SK-N-SH (cell line): ENCODE data around the gene THBS2. TPM values are rescaled to one million over a fixed set of nuclear protein-coding genes. Genes with fewer than 3 reads are reported as not detected.

Experiments used
- CTCF ChIA-PET: fragments of 300-600, 350-600 bp; formaldehyde crosslinking; extraction: SDS; loops from one replicate; lab custom pipeline; 2021; lab: Yijun Ruan, JAX
- POLR2A ChIA-PET: fragments of 350-600 bp; sonication (Branson Sonifier 250); formaldehyde crosslinking; extraction: SDS; loops from one replicate; lab custom pipeline; 2020; ENCODE audit warnings: antibody characterized with exemption, inconsistent platforms; lab: Yijun Ruan, JAX
- DNase-seq: peaks from one replicate; pipeline ENCODE4 v3.0.0; 2012
- H2AFZ ChIP-seq: fragments of 200-600 bp; sonication (generic); 2 replicates; pipeline ENCODE4 v1.8.1; 2016; ENCODE audit warnings: antibody characterized with exemption, mild to moderate bottlenecking, low read depth
- H3F3A ChIP-seq: fragments of 200-600 bp; sonication (generic); replicated peaks from 2 replicates; pipeline ENCODE3; 2016; ENCODE audit warnings: antibody characterized with exemption, mild to moderate bottlenecking; ENCODE audit not compliant: insufficient read depth
- H3K27ac ChIP-seq, 2 experiments: fragments of 200-500 bp in 1 of 2; fragments of 200-600 bp in 1 of 2; sonication (Bioruptor generic) in 1 of 2; sonication (generic), shearing (Covaris generic) in 1 of 2; 2 replicates each; pipeline versions ENCODE4 v1.5.1 to v1.6.1; 2014 to 2016; ENCODE audit warnings: low read depth in 2 of 2, inconsistent platforms in 1 of 2, low read length in 1 of 2, mild to moderate bottlenecking in 1 of 2, mixed read lengths in 1 of 2
- H3K27me3 ChIP-seq: fragments of 200-600 bp; sonication (generic), shearing (Covaris generic); 2 replicates; pipeline ENCODE4 v1.6.1; 2016; ENCODE audit warnings: mixed run types; ENCODE audit not compliant: insufficient read depth
- H3K36me3 ChIP-seq, 2 experiments: fragments of 200-500 bp in 1 of 2; fragments of 200-600 bp in 1 of 2; sonication (Bioruptor generic) in 1 of 2; sonication (generic) in 1 of 2; replicated peaks in 1 of 2; 2 replicates each; pipeline versions ENCODE3 to v1.5.1; 2014 to 2016; ENCODE audit warnings: low read length in 1 of 2, mild to moderate bottlenecking in 1 of 2; ENCODE audit not compliant: insufficient read depth in 2 of 2, control insufficient read depth in 1 of 2
- H3K4me1 ChIP-seq, 2 experiments: fragments of 200-500 bp in 1 of 2; fragments of 200-600 bp in 1 of 2; sonication (Bioruptor generic) in 1 of 2; sonication (generic), shearing (Covaris generic) in 1 of 2; 2 replicates each; pipeline versions ENCODE4 v1.5.1 to v1.6.1; 2014 to 2016; ENCODE audit warnings: low read depth in 1 of 2, low read length in 1 of 2, mixed run types in 1 of 2; ENCODE audit not compliant: insufficient read depth in 2 of 2, control insufficient read depth in 1 of 2
- H3K4me2 ChIP-seq: fragments of 200-600 bp; sonication (generic), shearing (Covaris generic); 2 replicates; pipeline ENCODE4 v1.6.1; 2017; ENCODE audit warnings: mixed run types
- H3K4me3 ChIP-seq, 2 experiments: fragments of 200-500 bp in 1 of 2; fragments of 200-600 bp in 1 of 2; sonication (Bioruptor generic) in 1 of 2; sonication (generic), shearing (Covaris generic) in 1 of 2; 2 replicates each; pipeline versions ENCODE4 v1.5.1 to v1.8.1; 2014 to 2016; ENCODE audit warnings: low read depth in 2 of 2, inconsistent platforms in 1 of 2, low read length in 1 of 2, mild to moderate bottlenecking in 1 of 2, mixed read lengths in 1 of 2, moderate library complexity in 1 of 2
- H3K79me2 ChIP-seq: fragments of 200-600 bp; sonication (generic); 2 replicates; pipeline ENCODE4 v1.8.1; 2017; ENCODE audit warnings: mild to moderate bottlenecking; ENCODE audit not compliant: insufficient read depth
- H3K9ac ChIP-seq: fragments of 200-600 bp; sonication (generic); 2 replicates; pipeline ENCODE4 v1.6.1; 2017; ENCODE audit warnings: mixed run types
- H3K9me2 ChIP-seq: fragments of 200-600 bp; sonication (generic); 2 replicates; pipeline ENCODE4 v1.6.1; 2017; ENCODE audit warnings: mixed run types
- H3K9me3 ChIP-seq: fragments of 200-600 bp; sonication (generic); 2 replicates; pipeline ENCODE4 v1.6.1; 2017; ENCODE audit warnings: mixed run types, mild to moderate bottlenecking, moderate library complexity
- H4K20me1 ChIP-seq: fragments of 200-600 bp; sonication (generic); 2 replicates; pipeline ENCODE4 v1.6.1; 2017; ENCODE audit warnings: mild to moderate bottlenecking, mixed run types; ENCODE audit not compliant: insufficient read depth
- ELF1 ChIP-seq: IDR thresholded peaks from 2 replicates; pipeline ENCODE4 v1.4.0; 2012
- EP300 ChIP-seq, 2 experiments: IDR thresholded peaks; 2 replicates each; pipeline versions ENCODE4 v1.4.0 to v1.6.1; 2012; ENCODE audit warnings: borderline replicate concordance in 1 of 2, low read depth in 1 of 2, low read length in 1 of 2
- FOSL2 ChIP-seq: IDR thresholded peaks from 2 replicates; pipeline ENCODE4 v1.4.0; 2012; ENCODE audit warnings: low read depth, mild to moderate bottlenecking, moderate library complexity, borderline replicate concordance
- FOXJ3 ChIP-seq: sonication (generic); formaldehyde crosslinking; IDR thresholded peaks from 2 replicates; pipeline ENCODE4 v1.5.1; 2020; ENCODE audit warnings: mild to moderate bottlenecking, missing genetic modification reagents
- FOXM1 ChIP-seq: IDR thresholded peaks from 2 replicates; pipeline ENCODE4 v1.4.0; 2012; ENCODE audit warnings: low read depth, mild to moderate bottlenecking
- IRF3 ChIP-seq: fragments of 150-350 bp; IDR thresholded peaks from 2 replicates; pipeline ENCODE4 v1.6.1; 2016; ENCODE audit warnings: mild to moderate bottlenecking, low read depth, low read length
- MAX ChIP-seq: IDR thresholded peaks from 2 replicates; pipeline ENCODE4 v1.4.0; 2012; ENCODE audit warnings: low read depth
- MEF2A ChIP-seq: IDR thresholded peaks from 2 replicates; pipeline ENCODE4 v1.4.0; 2012; ENCODE audit warnings: low read depth, borderline replicate concordance
- MXI1 ChIP-seq: IDR thresholded peaks from 2 replicates; pipeline ENCODE4 v1.6.1; 2012; ENCODE audit warnings: mild to moderate bottlenecking, low read depth, low read length, improper control_type of control experiment
- NRF1 ChIP-seq: IDR thresholded peaks from 2 replicates; pipeline ENCODE4 v1.6.1; 2012; ENCODE audit warnings: low read depth, mild to moderate bottlenecking, low read length
- PBX3 ChIP-seq: IDR thresholded peaks from 2 replicates; pipeline ENCODE4; 2012
- POLR2AphosphoS5 ChIP-seq: IDR thresholded peaks from 2 replicates; pipeline ENCODE4 v1.6.1; 2012; ENCODE audit warnings: low read depth, low read length
- RCOR1 ChIP-seq: fragments of 150-350 bp; IDR thresholded peaks from 2 replicates; pipeline ENCODE4 v1.6.1; 2017; ENCODE audit warnings: antibody characterized with exemption, low read length
- REST ChIP-seq: IDR thresholded peaks from 2 replicates; pipeline ENCODE4 v1.6.1; 2012; ENCODE audit warnings: mild to moderate bottlenecking, low read depth, low read length, moderate library complexity
- RFX5 ChIP-seq: IDR thresholded peaks from 2 replicates; pipeline ENCODE4 v1.6.1; 2012; ENCODE audit warnings: mild to moderate bottlenecking, improper control_type of control experiment, low read length
- RXRA ChIP-seq: IDR thresholded peaks from 2 replicates; pipeline ENCODE4 v1.4.0; 2012; ENCODE audit warnings: low read depth, mild to moderate bottlenecking, borderline replicate concordance
- SIN3A ChIP-seq: IDR thresholded peaks from 2 replicates; pipeline ENCODE4 v1.6.1; 2012; ENCODE audit warnings: low read depth, mild to moderate bottlenecking, low read length, moderate library complexity, borderline replicate concordance
- SMC3 ChIP-seq: IDR thresholded peaks from 2 replicates; pipeline ENCODE4 v1.6.1; 2012; ENCODE audit warnings: low read depth, low read length, improper control_type of control experiment
- TAF1 ChIP-seq: IDR thresholded peaks from 2 replicates; pipeline ENCODE4 v1.6.1; 2012; ENCODE audit warnings: low read depth, mild to moderate bottlenecking, low read length, moderate library complexity, borderline replicate concordance
- TCF12 ChIP-seq: IDR thresholded peaks from 2 replicates; pipeline ENCODE4 v1.4.0; 2012
- TEAD4 ChIP-seq: IDR thresholded peaks from 2 replicates; pipeline ENCODE4 v1.4.0; 2012; ENCODE audit warnings: mild to moderate bottlenecking, borderline replicate concordance; ENCODE audit not compliant: insufficient read depth
- YY1 ChIP-seq: IDR thresholded peaks from 2 replicates; pipeline ENCODE4 v1.4.0; 2012; ENCODE audit warnings: low read depth, mild to moderate bottlenecking
- WGBS: methylation state at CpG from one replicate; pipeline ENCODE4 v1.1.6; 2017; ENCODE audit warnings: low lambda C conversion rate; 5-methylcytosine and 5-hydroxymethylcytosine counted together
- polyA plus RNA-seq, 3 experiments: library from polyadenylated mRNA; depleted of rRNA; stranded (reverse); fragments of >200 nt; gene quantifications; 2 replicates each; pipeline ENCODE4 v1.2.3, GENCODE V29; 2012

THBS2 gene
- polyA plus RNA-seq, 1 of the 3 experiments (the other 2 are of a cell fraction): 166 TPM

- H2AFZ ChIP-seq: no peak overlapping the region
- CTCF ChIA-PET: no interaction called here
These were observed 68.6 kb downstream of the THBS2 start for GRCh38 chr6:169185011-169185521.

GRCh38 chr6:169184419-169184818 lies 69.2 kb downstream of the THBS2 start:
- H3K4me2 ChIP-seq: no peak overlapping the region
- DNase-seq: no peak
- no peaks in the 10 kb centered on the region for H3K4me1 ChIP-seq
- H2AFZ ChIP-seq: no peak overlapping the region
- WGBS: 83% methylated on average over 3 of the region's 3 CpGs
- POLR2A ChIA-PET: no interaction called here
- H3K27ac ChIP-seq: no peak overlapping the region
- no peaks in the 10 kb centered on the region for H3K9me3 ChIP-seq
- H3K9ac ChIP-seq: no peak overlapping the region
- no peaks in the 10 kb centered on the region for H3F3A ChIP-seq
- no peaks in the 10 kb centered on the region for H3K9me2 ChIP-seq
- H3K79me2 ChIP-seq: no peaks in the 10 kb centered on the region
- TF ChIP-seq TEAD4 (no peak), TCF12 (no peak), FOXM1 (no peak), RXRA (no peak), SMC3 (no peak), FOSL2 (no peak), MXI1 (no peak), ELF1 (no peak), RCOR1 (no peak), FOXJ3 (CRISPR knock-in tag) (no peak), MEF2A (no peak), POLR2AphosphoS5 (no peak), IRF3 (no peak), TAF1 (no peak), REST (no peak), PBX3 (no peak), RFX5 (no peak)
- no peaks in the 10 kb centered on the region for H3K27me3 ChIP-seq
- no peaks in the 10 kb centered on the region for H4K20me1 ChIP-seq
- H3K4me3 ChIP-seq: no peak overlapping the region
- no peaks in the 10 kb centered on the region for H3K36me3 ChIP-seq
- CTCF ChIA-PET: interaction anchor here (0.6 kb wide), 1 partner anchor 37 kb away, joined by 3 read pairs; no protein-coding TSS in a partner anchor

More at GRCh38 chr6:169185011-169185521, 68.6 kb downstream of the THBS2 start:
- POLR2A ChIA-PET: no interaction called here
- no peaks in the 10 kb centered on the region for H3K36me3 ChIP-seq
- no peak for DNase-seq
- H4K20me1 ChIP-seq: no peaks in the 10 kb centered on the region
- no peak overlapping the region for H3K9ac ChIP-seq
- no peaks in the 10 kb centered on the region for H3K9me3 ChIP-seq
- no peaks in the 10 kb centered on the region for H3K27me3 ChIP-seq
- H3K4me1 ChIP-seq: no peaks in the 10 kb centered on the region
- no peaks in the 10 kb centered on the region for H3K79me2 ChIP-seq
- TF ChIP-seq EP300 (IDR thresholded peaks at IDR 0.05; ENCODE audit: borderline replicate concordance in 1 of 2, low read depth in 1 of 2, low read length in 1 of 2) (no peak), TAF1 (no peak), FOSL2 (no peak), YY1 (no peak), RCOR1 (no peak), SIN3A (no peak), NRF1 (no peak), MAX (no peak), TEAD4 (no peak), MEF2A (no peak)
- no peaks in the 10 kb centered on the region for H3K9me2 ChIP-seq
- 76% methylated on average over 17 of the region's 20 CpGs for WGBS
- no peaks in the 10 kb centered on the region for H3F3A ChIP-seq
- H3K27ac ChIP-seq: no peak overlapping the region
- H3K4me2 ChIP-seq: no peak overlapping the region
- no peak overlapping the region for H3K4me3 ChIP-seq
